Large intestine (tissue), 3 donors: ENCODE data around the gene CNNM3. TPM values are rescaled to one million over a fixed set of nuclear protein-coding genes. Genes with fewer than 3 reads are reported as not detected.

Experiments
- DNase-seq, 2 donors: peaks; one replicate each; pipeline versions ENCODE4 v3.0.0 to v3.0.0-alpha.2; 2013
- H3K27ac ChIP-seq: one replicate; pipeline ENCODE4 v1.5.1; 2013; ENCODE audit warnings: low read length
- H3K27me3 ChIP-seq: 2 replicates; pipeline ENCODE4 v1.6.1; 2013; ENCODE audit warnings: low read length; ENCODE audit not compliant: control insufficient read depth, insufficient read depth
- H3K36me3 ChIP-seq: 2 replicates; pipeline ENCODE4 v1.6.1; 2013; ENCODE audit warnings: low read length; ENCODE audit not compliant: control insufficient read depth, insufficient read depth
- H3K4me1 ChIP-seq: one replicate; pipeline ENCODE4 v1.6.1; 2013; ENCODE audit warnings: low read length; ENCODE audit not compliant: control insufficient read depth, insufficient read depth
- H3K4me3 ChIP-seq: one replicate; pipeline ENCODE4 v1.5.1; 2013; ENCODE audit warnings: low read length
- H3K9me3 ChIP-seq: one replicate; pipeline ENCODE4 v1.6.1; 2013; ENCODE audit warnings: mild to moderate bottlenecking, low read depth, low read length, moderate library complexity; ENCODE audit not compliant: control insufficient read depth
- WGBS: methylation state at CpG from one replicate; pipeline ENCODE4 v1.1.5; 2013; ENCODE audit warnings: low lambda C conversion rate; ENCODE audit not compliant: insufficient coverage; 5-methylcytosine and 5-hydroxymethylcytosine counted together
- polyA plus RNA-seq: library from polyadenylated mRNA; unstranded; fragments of 120-200 nt; gene quantifications from one replicate; pipeline ENCODE4 v1.2.1, GENCODE V29; 2013

CNNM3 gene
- polyA plus RNA-seq, 1 donor = 35.0 TPM

DNA sequence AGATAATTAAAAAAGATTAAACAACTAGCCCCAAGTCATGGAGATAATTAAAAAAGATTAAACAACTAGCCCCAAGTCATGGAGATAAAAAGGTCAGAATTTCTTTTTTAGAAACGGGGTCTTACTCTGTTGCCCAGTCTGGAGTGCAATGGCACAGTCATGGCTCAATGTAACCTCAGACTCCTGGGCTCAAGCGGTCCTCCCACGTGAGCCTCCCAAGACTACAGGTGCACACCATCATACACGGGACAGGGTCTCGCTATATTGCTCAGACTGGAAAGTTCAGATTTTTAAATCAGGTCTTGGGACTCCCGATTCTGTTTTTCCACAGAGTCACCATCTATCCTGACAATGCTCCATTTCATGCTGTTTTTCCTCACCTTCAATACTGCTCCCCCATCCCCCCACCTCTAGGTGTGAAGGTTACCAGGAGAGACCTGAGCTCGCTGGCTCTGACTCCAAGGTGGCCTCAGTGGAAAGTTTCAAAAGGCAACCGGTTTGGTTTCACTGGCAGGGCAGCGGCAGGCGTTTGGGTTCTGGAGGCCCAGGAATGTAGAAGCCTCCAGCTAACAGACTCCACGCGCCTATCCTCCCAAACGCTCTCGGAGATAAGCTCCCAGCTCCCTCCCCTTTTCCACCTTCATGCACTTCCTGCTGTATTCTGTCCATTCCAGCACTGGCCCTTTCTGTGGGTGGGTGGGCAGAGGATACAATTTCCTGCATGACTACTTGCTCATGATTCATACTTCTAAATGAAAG, 56.7 kb downstream of the CNNM3 start:
- Histone ChIP-seq H3K36me3 (no peaks in the 10 kb centered on the region), H3K9me3 (no peaks in the 10 kb centered on the region), H3K4me1 (peaks cover 21% of the 10 kb centered on the region), H3K27me3 (peaks cover 9% of the 10 kb centered on the region), H3K27ac (no peak overlapping the region), H3K4me3 (no peak overlapping the region)
- no CpG with 5 or more reads among the region's 14 CpGs for WGBS
- no peak for DNase-seq

GRCh38 chr2:96873651-96874096, 57.6 kb downstream of the CNNM3 start:
- WGBS = no CpG with 5 or more reads among the region's 8 CpGs
- Histone ChIP-seq H3K27ac (no peak overlapping the region), H3K27me3 (peaks cover 9% of the 10 kb centered on the region), H3K4me1 (peaks cover 20% of the 10 kb centered on the region), H3K36me3 (no peaks in the 10 kb centered on the region), H3K9me3 (no peaks in the 10 kb centered on the region), H3K4me3 (no peak overlapping the region)
- DNase-seq = no peak

GRCh38 chr2:96874198-96874831, 58.2 kb downstream of the CNNM3 start:
- Histone ChIP-seq H3K9me3 (no peaks in the 10 kb centered on the region), H3K4me3 (no peak overlapping the region), H3K4me1 (peaks cover 20% of the 10 kb centered on the region), H3K27ac (no peak overlapping the region), H3K27me3 (peaks cover 9% of the 10 kb centered on the region), H3K36me3 (no peaks in the 10 kb centered on the region)
- DNase-seq = no peak
- WGBS = no CpG with 5 or more reads among the region's 18 CpGs

- Histone ChIP-seq H3K4me1 (peaks cover 16% of the 10 kb centered on the region), H3K9me3 (no peaks in the 10 kb centered on the region), H3K36me3 (no peaks in the 10 kb centered on the region), H3K27ac (peak overlapping the region; percentile 17), H3K4me3 (no peak overlapping the region), H3K27me3 (peaks cover 9% of the 10 kb centered on the region)
- WGBS = no CpG with 5 or more reads among the region's 14 CpGs
- DNase-seq = no peak
Measured at GRCh38 chr2:96875498-96876268, 59.6 kb downstream of the CNNM3 start.

DNA sequence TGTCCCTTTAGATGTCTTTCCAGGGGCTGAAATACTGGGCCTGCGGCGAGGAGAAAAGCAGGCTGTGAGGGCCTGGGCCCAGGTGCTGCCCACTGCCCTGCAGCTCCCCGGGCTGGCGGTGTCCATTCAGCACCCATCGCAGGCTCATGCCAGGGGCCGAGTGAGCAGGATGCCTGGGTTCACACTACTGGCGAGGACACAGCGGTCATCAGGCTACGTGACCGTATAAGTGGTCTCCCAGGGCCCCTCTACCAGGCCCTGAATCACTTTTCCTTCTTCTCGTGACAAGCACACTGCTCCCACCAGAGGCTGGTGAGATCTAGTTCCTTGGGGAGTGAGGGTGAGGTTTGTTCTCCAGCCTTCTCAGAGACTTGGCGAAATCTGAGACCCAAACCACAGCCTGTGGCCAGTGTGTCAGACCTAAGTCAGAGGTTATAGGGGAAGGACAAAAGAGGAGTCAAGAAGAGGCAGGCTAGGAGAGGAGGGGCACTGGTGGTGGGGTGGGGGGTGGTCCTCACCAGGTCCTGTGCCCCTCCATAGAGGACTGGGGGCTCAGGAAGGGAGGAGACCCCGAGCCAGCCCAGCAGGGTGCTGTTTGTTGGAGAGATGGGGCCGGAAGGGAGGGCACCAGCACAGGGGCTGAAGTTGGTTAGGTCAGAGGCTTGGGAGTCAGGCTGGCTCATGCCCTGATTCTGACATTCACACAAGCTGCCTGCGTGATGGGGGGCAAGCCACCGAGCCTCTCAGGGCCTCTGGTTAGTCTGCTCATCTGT, 60.4 kb downstream of the CNNM3 start:
- Histone ChIP-seq H3K27ac (no peak overlapping the region), H3K4me3 (no peak overlapping the region), H3K4me1 (peaks cover 16% of the 10 kb centered on the region), H3K36me3 (no peaks in the 10 kb centered on the region), H3K27me3 (peaks cover 9% of the 10 kb centered on the region), H3K9me3 (no peaks in the 10 kb centered on the region)
- 100% methylated on average over 1 of the region's 16 CpGs for WGBS
- DNase-seq = no peak

DNA sequence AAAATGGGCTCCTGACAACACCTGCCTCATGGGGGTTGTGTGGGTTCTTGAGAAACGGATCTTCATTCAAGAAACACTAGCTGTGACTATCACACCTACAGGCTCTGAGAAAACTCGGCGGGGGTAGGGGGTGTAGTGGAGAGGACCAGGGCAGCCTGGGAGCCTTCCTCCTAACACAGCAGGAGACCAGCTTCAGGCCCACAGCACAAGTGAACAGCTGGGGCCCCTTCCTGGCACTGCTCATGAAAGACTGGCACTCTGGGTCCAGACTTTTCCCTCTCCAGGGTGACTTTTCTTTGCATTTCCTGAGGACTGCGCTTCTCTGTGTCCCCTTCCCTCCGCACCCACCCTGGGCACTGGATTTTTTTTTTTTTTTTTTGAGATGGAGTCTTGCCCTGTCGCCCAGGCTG, 61.0 kb downstream of the CNNM3 start:
- Histone ChIP-seq H3K4me1 (peaks cover 16% of the 10 kb centered on the region), H3K4me3 (no peak overlapping the region), H3K9me3 (no peaks in the 10 kb centered on the region), H3K36me3 (no peaks in the 10 kb centered on the region), H3K27ac (no peak overlapping the region), H3K27me3 (peaks cover 9% of the 10 kb centered on the region)
- WGBS = no CpG with 5 or more reads among the region's 6 CpGs
- DNase-seq = no peak

DNA sequence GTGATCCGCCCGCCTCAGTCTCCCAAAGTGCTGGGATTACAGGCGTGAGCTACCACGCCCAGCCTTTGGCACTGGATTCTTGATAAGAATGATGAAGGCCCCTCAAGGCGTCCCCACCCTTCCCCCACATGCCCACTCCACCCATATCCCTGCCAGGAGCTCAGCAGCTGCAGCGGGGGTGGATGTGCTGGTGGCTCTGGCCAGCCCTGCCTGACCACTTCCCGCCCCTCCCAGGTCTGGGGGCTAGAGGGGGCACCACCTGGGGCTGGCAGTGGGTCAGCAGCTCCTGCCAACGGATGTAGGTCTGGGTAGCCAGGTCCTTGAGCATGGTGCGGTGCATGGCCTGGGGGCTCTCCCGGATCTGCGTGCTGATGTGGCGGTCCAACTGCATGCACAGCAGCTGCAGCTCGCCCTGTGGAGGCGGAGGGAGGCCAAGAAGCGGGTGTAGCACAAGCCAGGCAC, 61.6 kb downstream of the CNNM3 start:
- peaks cover 18% of the 10 kb centered on the region for H3K4me1 ChIP-seq
- 80% methylated on average over 1 of the region's 15 CpGs for WGBS

GRCh38 chr2:96878171-96878570, 62.1 kb downstream of the CNNM3 start:
- H3K27me3 ChIP-seq = peaks cover 9% of the 10 kb centered on the region
- no peak overlapping the region for H3K27ac ChIP-seq
- H3K4me3 ChIP-seq = no peak overlapping the region
- no peaks in the 10 kb centered on the region for H3K36me3 ChIP-seq
- peaks cover 18% of the 10 kb centered on the region for H3K4me1 ChIP-seq
- no CpG with 5 or more reads among the region's 7 CpGs for WGBS
- no peaks in the 10 kb centered on the region for H3K9me3 ChIP-seq
- DNase-seq = no peak

More for the DNA sequence above, 61.6 kb downstream of the CNNM3 start:
- Histone ChIP-seq H3K27me3 (peaks cover 9% of the 10 kb centered on the region), H3K9me3 (no peaks in the 10 kb centered on the region), H3K27ac (no peak overlapping the region), H3K36me3 (no peaks in the 10 kb centered on the region), H3K4me3 (no peak overlapping the region)
- no peak for DNase-seq

GRCh38 chr2:96878796-96879544, 62.9 kb downstream of the CNNM3 start:
- Histone ChIP-seq H3K9me3 (no peaks in the 10 kb centered on the region), H3K27ac (no peak overlapping the region), H3K4me3 (no peak overlapping the region), H3K27me3 (peaks cover 6% of the 10 kb centered on the region), H3K36me3 (no peaks in the 10 kb centered on the region), H3K4me1 (peaks cover 16% of the 10 kb centered on the region)
- DNase-seq = no peak
- WGBS = 100% methylated on average over 1 of the region's 22 CpGs
